Transverse colon (tissue), 4 donors: Measurements from ENCODE around the gene GALNT18. TPM values are rescaled to one million over a fixed set of nuclear protein-coding genes. Genes with fewer than 3 reads are reported as not detected.

Experiments used
- DNase-seq: peaks from one replicate; pipeline ENCODE4 v3.0.0-alpha.2; 2019
- H3K27ac ChIP-seq, 4 donors: fragments of 200-600 bp; sonication (generic); 2 replicates each; pipeline ENCODE4 v1.5.1; 2016 to 2018; ENCODE audit warnings: inconsistent platforms in 4 of 4
- H3K27me3 ChIP-seq: fragments of 200-600 bp; sonication (generic); 2 replicates; pipeline ENCODE4 v1.5.1; 2017; ENCODE audit warnings: inconsistent platforms
- H3K36me3 ChIP-seq, 4 donors: fragments of 200-600 bp; sonication (generic); 2 replicates each; pipeline ENCODE4 v1.5.1; 2017 to 2019; ENCODE audit warnings: inconsistent platforms in 4 of 4
- H3K4me1 ChIP-seq, 4 donors: fragments of 200-600 bp; sonication (generic); 2 replicates each; pipeline ENCODE4 v1.5.1; 2017 to 2020; ENCODE audit warnings: inconsistent platforms in 4 of 4
- H3K4me3 ChIP-seq, 4 donors: fragments of 200-600 bp; sonication (generic); 1 replicate in 1 of 4; 2 replicates in 3 of 4; pipeline versions ENCODE4 v1.5.1 to v1.6.1; 2017 to 2019; ENCODE audit warnings: inconsistent platforms in 4 of 4
- H3K9me3 ChIP-seq, 2 donors: fragments of 200-600 bp; sonication (generic); 2 replicates each; pipeline ENCODE4 v1.5.1; 2017 to 2019; ENCODE audit warnings: inconsistent platforms in 2 of 2
- CTCF ChIP-seq, 5 experiments: fragments of 200-600 bp in 3 of 5; fragments of 450-650 bp in 2 of 5; sonication (generic) in 3 of 5; IDR thresholded peaks; 1 replicate in 2 of 5; 2 replicates in 3 of 5; pipeline ENCODE4 v1.5.1; 2016 to 2017; ENCODE audit warnings: antibody characterized with exemption in 5 of 5, inconsistent platforms in 3 of 5, mild to moderate bottlenecking in 2 of 5, moderate library complexity in 1 of 5
- EP300 ChIP-seq: sonication (generic); formaldehyde crosslinking; IDR thresholded peaks from one replicate; pipeline ENCODE4 v1.6.1; 2017; ENCODE audit warnings: antibody characterized with exemption, low read depth
- POLR2A ChIP-seq: fragments of 450-650 bp; IDR thresholded peaks from one replicate; pipeline ENCODE4 v1.6.1; 2016; ENCODE audit warnings: antibody characterized with exemption, mild to moderate bottlenecking, moderate library complexity
- POLR2AphosphoS5 ChIP-seq, 3 donors: sonication (generic); formaldehyde crosslinking; IDR thresholded peaks; one replicate each; pipeline ENCODE4 v1.6.1; 2016; ENCODE audit warnings: antibody characterized with exemption in 3 of 3
- WGBS, 2 donors: methylation state at CpG; one replicate each; pipeline ENCODE4 v1.1.5; 2018; ENCODE audit warnings: low coverage in 1 of 2; 5-methylcytosine and 5-hydroxymethylcytosine counted together
- in situ Hi-C, 4 donors: fragments of 200-750 bp; cut with MboI; loops; one replicate each; pipeline versions ENCODE4 v1.15.0 to v1.15.1; 2017; ENCODE audit warnings: low sequenced_read_pairs in 3 of 4, low pct_ligation_motif_present in 1 of 4, low pct_unique_long_range_greater_than_20kb in 1 of 4
- intact Hi-C: fragments of 100-400 bp; cut with DNase I; formaldehyde crosslinking; loops from one replicate; pipeline ENCODE4 v1.15.1; 2023; ENCODE audit warnings: low total_unique reads
- total RNA-seq, 4 donors: library from RNA; depleted of rRNA; stranded (reverse); fragments of >200 nt; gene quantifications; one replicate each; pipeline ENCODE4 v1.1.0, GENCODE V29; 2016

Gene GALNT18
- total RNA-seq, 4 donors from 2014 or later, result 5.6 to 22.1 (median 8.4) TPM

GRCh38 chr11:11370962-11371303, 250.9 kb downstream of the GALNT18 start:
- in situ Hi-C loops, result no loop called here
- intact Hi-C loops, result no loop called here
- Histone ChIP-seq H3K36me3 (no peaks in the 10 kb centered on the region), H3K4me1 (no peaks in the 10 kb centered on the region), H3K27ac (no peak overlapping the region), H3K27me3 (no peaks in the 10 kb centered on the region), H3K4me3 (no peak overlapping the region), H3K9me3 (no peaks in the 10 kb centered on the region)
- no peak for TF ChIP-seq CTCF (IDR thresholded peaks at IDR 0.05)
- no peak for TF ChIP-seq EP300
- no peak for TF ChIP-seq POLR2A
- no peak for TF ChIP-seq POLR2AphosphoS5 (IDR thresholded peaks at IDR 0.05)
- DNase-seq, result no peak
- 58 to 78% methylated on average over 2 to 6 of the region's 6 CpGs for WGBS, 2 donors

- Histone ChIP-seq H3K27ac (no peak overlapping the region), H3K36me3 (no peaks in the 10 kb centered on the region), H3K27me3 (no peaks in the 10 kb centered on the region), H3K4me1 (no peaks in the 10 kb centered on the region), H3K4me3 (no peak overlapping the region), H3K9me3 (no peaks in the 10 kb centered on the region)
- intact Hi-C loops, result no loop called here
- 64 to 73% methylated on average over 8 of the region's 8 CpGs for WGBS, 2 donors
- DNase-seq, result no peak
- in situ Hi-C loops, result no loop called here
- TF ChIP-seq EP300 (no peak), POLR2AphosphoS5 (IDR thresholded peaks at IDR 0.05) (no peak), POLR2A (no peak), CTCF (IDR thresholded peaks at IDR 0.05) (no peak)
Measured at GRCh38 chr11:11370255-11370961, 251.4 kb downstream of the GALNT18 start.

GRCh38 chr11:11366793-11367192, 255.0 kb downstream of the GALNT18 start:
- H3K27ac ChIP-seq, result no peak overlapping the region
- intact Hi-C loops (no loop called here), in situ Hi-C loops (no loop called here)
- no peak for DNase-seq
- H3K4me1 ChIP-seq, result no peaks in the 10 kb centered on the region
- TF ChIP-seq CTCF (IDR thresholded peaks at IDR 0.05), result no peak
- no peak for TF ChIP-seq EP300
- TF ChIP-seq POLR2AphosphoS5 (IDR thresholded peaks at IDR 0.05), result no peak
- no peak for TF ChIP-seq POLR2A
- H3K27me3 ChIP-seq, result no peaks in the 10 kb centered on the region
- H3K4me3 ChIP-seq, result no peak overlapping the region
- H3K9me3 ChIP-seq, result no peaks in the 10 kb centered on the region
- WGBS, 2 donors, result 79 to 100% methylated on average over 1 of the region's 1 CpG
- H3K36me3 ChIP-seq, result no peaks in the 10 kb centered on the region

- no peak overlapping the region for H3K4me3 ChIP-seq
- in situ Hi-C loops, result no loop called here
- intact Hi-C loops, result no loop called here
- TF ChIP-seq POLR2A (no peak), POLR2AphosphoS5 (IDR thresholded peaks at IDR 0.05) (no peak), EP300 (no peak), CTCF (IDR thresholded peaks at IDR 0.05) (no peak)
- H3K36me3 ChIP-seq, result no peaks in the 10 kb centered on the region
- no peaks in the 10 kb centered on the region for H3K27me3 ChIP-seq
- H3K9me3 ChIP-seq, result no peaks in the 10 kb centered on the region
- no peak for DNase-seq
- H3K27ac ChIP-seq, result no peak overlapping the region
- H3K4me1 ChIP-seq, result no peaks in the 10 kb centered on the region
Measured at GRCh38 chr11:11363674-11364073, 258.1 kb downstream of the GALNT18 start.
